ENCODE measurements around the gene CCNB2.
"Not testable (repeated sequence)": the region's sequence is repeated elsewhere in the genome, so short reads cannot be mapped to it uniquely, and the experiment has no call there.

CCNB2 gene

GRCh38 chr15:59133929-59134427 lies 29.0 kb downstream of the CCNB2 start:
- DNase-seq: no peak

- no peak for DNase-seq
Observed at GRCh38 chr15:59137566-59137965, 32.6 kb downstream of the CCNB2 start.

GRCh38 chr15:59138243-59138642 lies 33.3 kb downstream of the CCNB2 start:
- DNase-seq: no peak

- peak in 4 of 58 donors; percentile 7 to 38 (median 12) for DNase-seq
Observed at GRCh38 chr15:59140422-59141226, 35.7 kb downstream of the CCNB2 start.

- DNase-seq: no peak
Observed at GRCh38 chr15:59143281-59143680, 38.3 kb downstream of the CCNB2 start.

GRCh38 chr15:59144594-59144993 lies 39.6 kb downstream of the CCNB2 start:
- peak in 7 of 58 donors; percentile 8 to 36 (median 16) for DNase-seq

GRCh38 chr15:59147666-59148065 lies 42.7 kb downstream of the CCNB2 start:
- DNase-seq: no peak

- DNase-seq: no peak
Observed at GRCh38 chr15:59148153-59148833, 43.3 kb downstream of the CCNB2 start.

GRCh38 chr15:59150185-59150584 lies 45.2 kb downstream of the CCNB2 start:
- peak in 36 of 58 donors; percentile 4 to 74 (median 24) for DNase-seq

GRCh38 chr15:59152694-59153450 lies 47.9 kb downstream of the CCNB2 start:
- no peak for DNase-seq

- no peak for DNase-seq
Observed at GRCh38 chr15:59153466-59153865, 48.5 kb downstream of the CCNB2 start.

- DNase-seq: no peak
Observed at GRCh38 chr15:59154243-59154642, 49.3 kb downstream of the CCNB2 start.

- no peak for DNase-seq
Observed at GRCh38 chr15:59155431-59155830, 50.5 kb downstream of the CCNB2 start.

GRCh38 chr15:59157396-59157795 lies 52.5 kb downstream of the CCNB2 start:
- no peak for DNase-seq

- no peak for DNase-seq
Observed at GRCh38 chr15:59157840-59158700, 53.1 kb downstream of the CCNB2 start.

- no peak for DNase-seq
Observed at GRCh38 chr15:59158701-59159034, 53.7 kb downstream of the CCNB2 start.

GRCh38 chr15:59159210-59159609 lies 54.3 kb downstream of the CCNB2 start:
- no peak for DNase-seq

GRCh38 chr15:59160880-59161593 lies 56.1 kb downstream of the CCNB2 start:
- DNase-seq: peak in 11 of 58 donors; percentile 2 to 38 (median 10)

GRCh38 chr15:59162080-59162479 lies 57.1 kb downstream of the CCNB2 start:
- not testable (repeated sequence) for DNase-seq

- no peak for DNase-seq
Observed at GRCh38 chr15:59165726-59166125, 60.8 kb downstream of the CCNB2 start.
